ENCODE data around the gene AKAP11. TPM values are rescaled to one million over a fixed set of nuclear protein-coding genes. Genes with fewer than 3 reads are reported as not detected.

The AKAP11 gene
- total and polyA plus RNA-seq, 4 experiments from 2014 or later: 2.7 to 42.6 (median 22.3) TPM

- no peak overlapping the region for H3K27ac ChIP-seq (ENCODE audit: low read depth, low read length)
- ChIA-PET CTCF (ENCODE audit: partially characterized antibody) (interaction anchor here (0.8 to 3.8 kb wide), 3 partner anchors 12 to 147 kb away, joined by 3 to 22 read pairs (median 3); no protein-coding TSS in a partner anchor), POLR2A (ENCODE audit: partially characterized antibody) (interaction anchor here (2.1 kb wide), 1 partner anchor 58 kb away, joined by 7 read pairs; the partner anchor contains the start of gene AKAP11)
- H3K36me3 ChIP-seq (ENCODE audit: insufficient read depth, low read length): no peaks in the 10 kb centered on the region
- H3K36me3 Mint-ChIP-seq: no peaks in the 10 kb centered on the region
- H3K9me3 Mint-ChIP-seq: peaks cover 0 to 4% (median 0%) of the 10 kb centered on the region in 8 donors
- DNase-seq: no peak
- H3K9me3 ChIP-seq (ENCODE audit: control insufficient read depth in 1 of 2, low read length in 2 of 2): no peaks in the 10 kb centered on the region
- peaks cover 18 to 50% (median 23%) of the 10 kb centered on the region in 4 donors for H3K4me1 Mint-ChIP-seq
- H3K27me3 ChIP-seq (ENCODE audit: insufficient read depth, low read length): no peaks in the 10 kb centered on the region
- H3K4me3 ChIP-seq (ENCODE audit: low read length in 2 of 2): no peak overlapping the region
- H3K27ac Mint-ChIP-seq: no peak overlapping the region
- peaks cover 25% of the 10 kb centered on the region for H3K4me1 ChIP-seq (ENCODE audit: insufficient read depth, low read length)
- intact Hi-C loops (cut with micrococcal nuclease): no loop called here
- H3K4me3 Mint-ChIP-seq: no peak overlapping the region
- no peaks in the 10 kb centered on the region for H3K27me3 Mint-ChIP-seq
These were observed 59.1 kb downstream of the AKAP11 start for GRCh38 chr13:42331009-42331408.

GRCh38 chr13:42333613-42334328 lies 61.8 kb downstream of the AKAP11 start:
- Histone ChIP-seq H3K4me1 (ENCODE audit: insufficient read depth, low read length) (peaks cover 22% of the 10 kb centered on the region), H3K27me3 (ENCODE audit: insufficient read depth, low read length) (no peaks in the 10 kb centered on the region), H3K27ac (ENCODE audit: low read depth, low read length) (no peak overlapping the region), H3K4me3 (ENCODE audit: low read length in 2 of 2) (no peak overlapping the region), H3K9me3 (ENCODE audit: control insufficient read depth in 1 of 2, low read length in 2 of 2) (no peaks in the 10 kb centered on the region), H3K36me3 (ENCODE audit: insufficient read depth, low read length) (no peaks in the 10 kb centered on the region)
- POLR2A ChIA-PET (ENCODE audit: partially characterized antibody): interaction anchor here (1.1 to 1.4 kb wide), 2 partner anchors 21 to 145 kb away, joined by 5 read pairs; no protein-coding TSS in a partner anchor
- Mint-ChIP-seq H3K27me3 (no peaks in the 10 kb centered on the region), H3K36me3 (no peaks in the 10 kb centered on the region), H3K4me3 (no peak overlapping the region), H3K27ac (peak overlapping the region in 2 of 7 donors; percentile 18 to 55), H3K9me3 (peaks cover 0 to 2% (median 0%) of the 10 kb centered on the region in 8 donors), H3K4me1 (peaks cover 13 to 27% (median 19%) of the 10 kb centered on the region in 4 donors)
- CTCF ChIA-PET (ENCODE audit: partially characterized antibody): interaction anchor here (0.6 to 2.8 kb wide), 22 partner anchors 10 to 635 kb away, joined by 3 to 53 read pairs (median 4); no protein-coding TSS in a partner anchor
- peak in 4 of 5 donors; percentile 24 to 40 (median 32) for DNase-seq
- intact Hi-C loops (cut with micrococcal nuclease): loop anchor here (1.0 to 2.0 kb wide), 5 partner anchors 21 to 262 kb away; partner anchors contain the start of gene TNFSF11

- no peaks in the 10 kb centered on the region for H3K36me3 Mint-ChIP-seq
- peaks cover 9 to 22% (median 15%) of the 10 kb centered on the region in 4 donors for H3K4me1 Mint-ChIP-seq
- CTCF ChIA-PET (ENCODE audit: partially characterized antibody): interaction anchor here (0.6 to 2.8 kb wide), 22 partner anchors 10 to 634 kb away, joined by 3 to 53 read pairs (median 4); no protein-coding TSS in a partner anchor
- H3K27ac ChIP-seq (ENCODE audit: low read depth, low read length): no peak overlapping the region
- peak overlapping the region in 1 of 7 donors; percentile 55 for H3K27ac Mint-ChIP-seq
- peaks cover 0 to 2% (median 0%) of the 10 kb centered on the region in 8 donors for H3K9me3 Mint-ChIP-seq
- DNase-seq: peak in 1 of 5 donors; percentile 10
- H3K9me3 ChIP-seq (ENCODE audit: control insufficient read depth in 1 of 2, low read length in 2 of 2): no peaks in the 10 kb centered on the region
- no peak overlapping the region for H3K4me3 Mint-ChIP-seq
- H3K27me3 Mint-ChIP-seq: no peaks in the 10 kb centered on the region
- H3K4me3 ChIP-seq (ENCODE audit: low read length in 2 of 2): no peak overlapping the region
- no peaks in the 10 kb centered on the region for H3K27me3 ChIP-seq (ENCODE audit: insufficient read depth, low read length)
- no peaks in the 10 kb centered on the region for H3K36me3 ChIP-seq (ENCODE audit: insufficient read depth, low read length)
- POLR2A ChIA-PET (ENCODE audit: partially characterized antibody): interaction anchor here (1.1 to 1.4 kb wide), 2 partner anchors 21 to 144 kb away, joined by 5 read pairs; no protein-coding TSS in a partner anchor
- intact Hi-C loops (cut with micrococcal nuclease): loop anchor here (1.0 to 2.0 kb wide), 5 partner anchors 20 to 261 kb away; partner anchors contain the start of gene TNFSF11
- peaks cover 17% of the 10 kb centered on the region for H3K4me1 ChIP-seq (ENCODE audit: insufficient read depth, low read length)
These were observed 62.4 kb downstream of the AKAP11 start for GRCh38 chr13:42334329-42334706.

- Histone ChIP-seq H3K36me3 (ENCODE audit: insufficient read depth, low read length) (no peaks in the 10 kb centered on the region), H3K4me1 (ENCODE audit: insufficient read depth, low read length) (peaks cover 10% of the 10 kb centered on the region), H3K4me3 (ENCODE audit: low read length in 2 of 2) (no peak overlapping the region), H3K27ac (ENCODE audit: low read depth, low read length) (no peak overlapping the region), H3K27me3 (ENCODE audit: insufficient read depth, low read length) (no peaks in the 10 kb centered on the region), H3K9me3 (ENCODE audit: control insufficient read depth in 1 of 2, low read length in 2 of 2) (no peaks in the 10 kb centered on the region)
- Mint-ChIP-seq H3K36me3 (no peaks in the 10 kb centered on the region), H3K4me1 (peaks cover 1 to 13% (median 9%) of the 10 kb centered on the region in 4 donors), H3K27me3 (no peaks in the 10 kb centered on the region), H3K4me3 (no peak overlapping the region), H3K27ac (no peak overlapping the region), H3K9me3 (no peaks in the 10 kb centered on the region)
- ChIA-PET CTCF (ENCODE audit: partially characterized antibody) (interaction anchor here (0.6 to 1.3 kb wide), 3 partner anchors 139 to 1111 kb away, joined by 3 to 6 read pairs (median 3); no protein-coding TSS in a partner anchor), POLR2A (ENCODE audit: partially characterized antibody) (no interaction called here)
- no peak for DNase-seq
- intact Hi-C loops (cut with micrococcal nuclease): no loop called here
These were observed 66.1 kb downstream of the AKAP11 start for GRCh38 chr13:42337808-42338600.

- Histone ChIP-seq H3K4me3 (ENCODE audit: low read length in 2 of 2) (no peak overlapping the region), H3K9me3 (ENCODE audit: control insufficient read depth in 1 of 2, low read length in 2 of 2) (no peaks in the 10 kb centered on the region), H3K36me3 (ENCODE audit: insufficient read depth, low read length) (no peaks in the 10 kb centered on the region), H3K27me3 (ENCODE audit: insufficient read depth, low read length) (no peaks in the 10 kb centered on the region), H3K4me1 (ENCODE audit: insufficient read depth, low read length) (no peaks in the 10 kb centered on the region), H3K27ac (ENCODE audit: low read depth, low read length) (no peak overlapping the region)
- POLR2A ChIA-PET (ENCODE audit: partially characterized antibody): no interaction called here
- no peaks in the 10 kb centered on the region for H3K27me3 Mint-ChIP-seq
- H3K27ac Mint-ChIP-seq: no peak overlapping the region
- intact Hi-C loops (cut with micrococcal nuclease): no loop called here
- DNase-seq: no peak
- CTCF ChIA-PET (ENCODE audit: partially characterized antibody): interaction anchor here (0.9 to 3.4 kb wide), 3 partner anchors 10 to 248 kb away, joined by 3 to 17 read pairs (median 3); no protein-coding TSS in a partner anchor
- no peaks in the 10 kb centered on the region for H3K36me3 Mint-ChIP-seq
- H3K9me3 Mint-ChIP-seq: no peaks in the 10 kb centered on the region
- H3K4me1 Mint-ChIP-seq: peaks cover 1 to 12% (median 5%) of the 10 kb centered on the region in 4 donors
- H3K4me3 Mint-ChIP-seq: no peak overlapping the region
These were observed 73.4 kb downstream of the AKAP11 start for GRCh38 chr13:42345367-42345766.

- Mint-ChIP-seq H3K27ac (no peak overlapping the region), H3K4me3 (peak overlapping the region in 1 of 8 donors; percentile 13), H3K36me3 (no peaks in the 10 kb centered on the region), H3K4me1 (peaks cover 1 to 16% (median 7%) of the 10 kb centered on the region in 4 donors), H3K9me3 (no peaks in the 10 kb centered on the region), H3K27me3 (no peaks in the 10 kb centered on the region)
- no peak overlapping the region for H3K4me3 ChIP-seq (ENCODE audit: low read length in 2 of 2)
- no peak for DNase-seq
- H3K27me3 ChIP-seq (ENCODE audit: insufficient read depth, low read length): no peaks in the 10 kb centered on the region
- intact Hi-C loops (cut with micrococcal nuclease): no loop called here
- H3K27ac ChIP-seq (ENCODE audit: low read depth, low read length): no peak overlapping the region
- H3K36me3 ChIP-seq (ENCODE audit: insufficient read depth, low read length): no peaks in the 10 kb centered on the region
- peaks cover 6% of the 10 kb centered on the region for H3K4me1 ChIP-seq (ENCODE audit: insufficient read depth, low read length)
- ChIA-PET POLR2A (ENCODE audit: partially characterized antibody) (no interaction called here), CTCF (ENCODE audit: partially characterized antibody) (interaction anchor here (1.8 kb wide), 1 partner anchor 129 kb away, joined by 7 read pairs; no protein-coding TSS in a partner anchor)
- H3K9me3 ChIP-seq (ENCODE audit: control insufficient read depth in 1 of 2, low read length in 2 of 2): no peaks in the 10 kb centered on the region
These were observed 76.6 kb downstream of the AKAP11 start for GRCh38 chr13:42348576-42348975.
